ENCODE data around the gene COL20A1.
"Not testable (repeated sequence)": the region's sequence is repeated elsewhere in the genome, so short reads cannot be mapped to it uniquely, and the experiment has no call there.

The COL20A1 gene

DNA sequence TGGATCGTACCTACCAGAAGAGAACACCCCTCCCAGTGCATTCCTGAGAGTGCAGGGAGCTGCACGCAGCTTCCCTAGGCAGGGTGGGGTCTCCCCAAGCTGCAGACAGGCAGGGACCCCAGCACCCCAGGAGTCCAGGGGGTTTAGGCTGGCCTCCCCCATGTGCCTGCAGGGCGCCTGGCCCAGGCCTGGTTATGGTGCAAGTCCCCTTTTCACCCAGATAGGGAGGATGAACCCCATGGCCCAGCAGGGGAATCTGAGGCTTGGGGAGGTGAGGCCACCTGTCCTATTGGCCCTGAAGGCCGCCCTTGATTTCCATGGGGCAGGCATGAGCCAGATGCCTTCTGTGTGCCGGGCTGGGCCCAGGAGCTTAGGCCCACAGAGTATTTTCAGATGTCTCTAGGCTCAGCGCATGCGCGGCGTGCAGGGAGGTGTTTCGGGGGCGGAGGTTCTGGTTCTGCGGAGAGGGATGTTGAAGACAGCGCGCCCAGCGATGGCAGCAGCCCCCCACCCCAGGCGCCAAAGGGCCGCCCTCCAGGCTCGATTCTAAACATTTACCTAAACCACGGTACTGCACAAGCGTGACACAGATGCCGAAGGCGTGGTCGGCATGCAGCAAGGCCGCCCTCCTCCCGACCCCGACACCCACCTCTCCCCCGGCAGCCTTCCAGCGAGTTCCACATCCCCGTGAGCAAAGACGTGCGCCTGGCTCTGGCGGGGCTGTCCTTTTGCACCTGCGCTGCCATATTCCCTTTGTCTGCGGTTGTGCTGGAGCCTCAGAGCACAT, 29.4 kb downstream of the COL20A1 start:
- no peak for DNase-seq

GRCh38 chr20:63322933-63323273, 29.9 kb downstream of the COL20A1 start:
- DNase-seq: no peak

- DNase-seq: no peak
Observed at GRCh38 chr20:63323357-63323981, 30.5 kb downstream of the COL20A1 start.

DNA sequence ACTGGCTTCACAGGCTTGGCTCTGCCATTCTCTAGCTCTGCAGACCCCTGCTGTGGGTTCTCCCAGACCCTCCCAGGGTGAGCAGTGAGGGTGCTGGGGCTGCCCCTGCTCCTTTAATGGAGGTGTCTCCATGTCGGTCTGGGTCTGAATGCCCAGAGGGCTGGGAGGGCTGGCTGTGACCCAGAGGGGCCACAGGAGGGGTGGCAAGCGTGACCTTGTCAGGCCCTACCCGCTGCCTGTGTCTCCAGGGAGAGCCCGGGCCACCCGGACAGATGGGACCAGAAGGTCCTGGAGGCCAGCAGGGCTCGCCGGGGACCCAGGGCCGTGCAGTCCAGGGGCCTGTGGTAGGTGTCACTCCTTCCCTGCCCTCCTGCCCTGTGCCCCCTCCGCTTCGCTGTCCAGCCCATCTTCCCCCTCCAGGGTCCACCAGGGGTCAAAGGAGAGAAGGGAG, 32.1 kb downstream of the COL20A1 start:
- no peak for DNase-seq

- DNase-seq: no peak
Observed at GRCh38 chr20:63325554-63326313, 32.7 kb downstream of the COL20A1 start.

DNA sequence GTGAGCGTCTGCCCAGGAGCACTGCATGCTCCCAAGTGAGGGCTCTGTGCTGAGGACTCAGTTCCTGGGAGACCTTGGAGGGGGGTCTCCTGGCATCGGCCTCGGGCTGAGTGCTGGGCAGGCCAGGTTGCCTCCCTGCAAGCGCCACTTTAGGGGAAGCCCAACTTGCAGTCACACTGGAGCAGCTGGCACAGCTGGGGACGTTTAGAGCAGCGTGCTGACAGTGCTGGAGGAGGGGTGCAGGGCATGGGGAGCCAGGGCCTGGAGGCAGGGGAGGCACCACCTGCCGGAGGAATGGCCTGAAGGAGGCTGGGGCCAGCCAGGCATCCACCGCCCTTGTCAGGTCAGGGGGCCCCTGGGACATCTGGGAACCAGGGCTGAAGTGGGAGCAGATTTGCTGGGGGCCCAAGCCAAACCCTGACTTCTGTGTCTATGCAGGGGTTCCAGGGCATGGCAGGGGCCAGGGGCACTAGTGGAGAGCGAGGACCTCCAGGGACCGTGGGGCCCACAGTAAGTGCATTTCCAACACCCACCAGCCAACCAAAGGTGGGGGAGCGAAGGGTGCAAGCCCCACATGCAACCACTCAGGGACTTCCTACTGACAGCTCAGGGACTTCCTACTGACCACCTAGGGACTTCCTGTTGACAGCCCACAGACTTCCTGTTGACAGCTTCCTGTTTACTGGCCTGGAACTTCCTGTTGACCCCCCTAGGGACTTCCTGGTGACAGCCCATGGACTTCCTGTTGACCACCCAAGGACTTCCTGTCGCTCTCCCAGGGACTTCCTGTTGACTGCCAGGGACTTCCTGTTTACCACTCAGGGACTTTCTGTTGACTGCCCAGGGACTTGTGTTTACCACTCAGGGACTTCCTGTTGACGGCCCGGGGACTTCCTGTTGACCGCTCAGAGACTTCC, 33.6 kb downstream of the COL20A1 start:
- no peak for DNase-seq

DNA sequence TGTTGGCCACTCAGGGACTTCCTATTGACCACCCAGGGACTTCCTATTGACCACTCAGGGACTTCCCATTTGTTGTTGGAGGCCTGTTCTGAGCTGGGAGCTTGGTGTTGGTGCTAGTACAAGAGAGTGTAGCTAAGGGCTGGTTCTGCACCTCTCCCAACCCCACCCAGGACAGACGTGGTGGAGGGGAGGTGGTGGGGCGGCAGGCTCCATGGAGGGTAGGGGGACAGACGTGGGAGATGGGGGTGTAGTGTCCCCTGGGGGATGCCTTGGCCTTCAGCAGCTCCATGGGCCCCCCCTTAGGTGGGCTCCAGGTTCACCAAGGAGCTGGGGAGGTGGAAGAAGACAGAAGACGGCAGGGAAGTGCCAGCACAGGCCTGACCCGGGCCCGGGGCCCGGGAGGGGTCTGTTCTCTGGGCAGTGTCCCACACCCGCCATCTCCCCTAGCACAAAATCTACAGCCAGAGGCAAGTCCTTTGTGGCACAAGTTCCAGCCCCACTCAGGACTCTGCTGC, 34.3 kb downstream of the COL20A1 start:
- DNase-seq: no peak

DNA sequence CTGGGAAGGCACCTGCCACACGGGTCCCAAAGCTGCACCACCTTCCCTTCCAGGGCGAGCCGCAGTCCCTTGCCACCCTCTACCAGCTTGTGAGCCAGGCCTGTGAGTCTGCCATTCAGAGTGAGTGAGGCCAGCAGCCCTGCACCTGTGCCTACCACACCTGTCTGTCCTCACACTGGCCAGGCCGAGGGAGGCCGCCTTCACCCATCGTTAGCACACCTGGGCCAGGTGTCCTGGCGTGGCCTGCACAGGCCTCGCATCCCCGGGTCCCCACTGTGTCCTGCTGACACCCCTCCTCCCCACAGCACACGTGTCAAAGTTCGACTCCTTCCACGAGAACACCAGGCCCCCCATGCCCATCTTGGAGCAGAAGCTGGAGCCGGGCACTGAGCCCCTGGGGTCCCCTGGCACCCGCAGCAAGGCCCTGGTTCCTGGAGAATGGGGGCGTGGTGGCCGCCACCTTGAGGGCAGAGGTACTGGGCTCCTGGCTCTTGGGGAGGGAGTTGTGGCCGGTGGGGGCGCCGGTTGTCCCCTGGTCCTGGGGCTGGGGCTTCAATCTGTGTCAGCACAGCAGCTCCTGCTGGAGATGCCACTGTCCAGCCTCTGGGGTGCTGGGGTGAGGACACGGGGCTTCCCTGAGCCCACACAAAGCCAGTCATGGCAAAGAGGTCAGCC, 35.2 kb downstream of the COL20A1 start:
- DNase-seq: no peak

- DNase-seq: no peak
Observed at GRCh38 chr20:63328718-63329275, 35.8 kb downstream of the COL20A1 start.

DNA sequence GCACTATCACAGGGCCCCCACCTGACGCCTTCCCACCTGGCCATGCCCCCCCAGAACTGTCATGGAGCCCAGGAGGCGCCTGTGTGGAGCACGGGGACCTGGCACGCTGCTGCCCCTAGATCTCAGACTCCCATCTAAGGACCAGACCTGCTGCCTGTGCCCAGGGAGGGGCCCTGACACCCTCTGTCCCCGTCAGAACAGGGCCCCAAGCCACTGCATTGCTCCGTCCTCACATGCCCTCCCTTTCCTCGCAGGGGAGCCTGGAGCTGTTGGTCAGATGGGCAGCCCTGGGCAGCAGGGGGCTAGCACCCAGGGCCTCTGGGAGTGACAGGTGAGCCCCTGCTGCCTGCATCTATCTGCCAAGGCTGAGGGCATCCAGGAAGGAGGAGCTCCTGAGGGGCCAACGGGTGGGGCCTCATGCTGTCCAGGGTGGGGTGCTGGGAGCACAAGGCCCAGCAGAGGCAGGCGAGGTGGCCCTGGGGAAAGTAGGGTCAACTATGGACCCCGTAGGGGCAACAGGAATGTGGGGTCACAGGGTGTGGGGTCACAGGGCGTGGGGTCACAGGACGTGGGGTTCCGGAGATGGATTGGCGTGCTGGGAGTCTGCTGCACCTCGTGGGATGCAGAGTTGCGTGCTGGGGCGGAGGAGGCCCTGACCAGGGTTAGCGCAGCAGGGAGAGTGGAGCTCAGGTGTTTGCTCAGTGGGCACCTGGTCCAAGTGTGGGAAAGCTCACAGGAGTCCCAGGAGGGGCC, 36.5 kb downstream of the COL20A1 start:
- DNase-seq: no peak

GRCh38 chr20:63330084-63330760, 37.2 kb downstream of the COL20A1 start:
- DNase-seq: no peak

DNA sequence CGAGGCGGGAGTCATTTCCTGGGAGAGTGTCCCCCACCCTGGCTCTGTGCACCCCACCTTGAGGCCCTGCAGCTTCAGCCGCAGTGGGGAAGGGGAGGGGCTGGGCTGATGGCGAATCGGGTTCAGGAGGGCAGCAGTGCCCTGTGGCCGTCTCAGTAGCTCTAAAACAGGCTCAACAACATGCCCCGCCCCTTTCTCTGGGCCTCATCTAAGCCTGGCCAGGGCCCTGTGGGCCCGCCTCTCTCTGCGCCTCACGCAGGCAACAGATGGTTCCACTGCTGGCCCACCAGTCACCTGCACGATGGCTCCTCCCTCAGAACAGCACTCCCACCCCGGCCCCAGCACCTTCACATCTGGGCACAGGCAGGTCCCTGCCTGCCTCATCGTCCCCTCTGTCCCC, 38.0 kb downstream of the COL20A1 start:
- no peak for DNase-seq

- DNase-seq: no peak
Observed at GRCh38 chr20:63331741-63332400, 38.9 kb downstream of the COL20A1 start.

- DNase-seq: no peak
Observed at GRCh38 chr20:63332488-63333240, 39.7 kb downstream of the COL20A1 start.

GRCh38 chr20:63333241-63333836, 40.4 kb downstream of the COL20A1 start:
- no peak for DNase-seq

DNA sequence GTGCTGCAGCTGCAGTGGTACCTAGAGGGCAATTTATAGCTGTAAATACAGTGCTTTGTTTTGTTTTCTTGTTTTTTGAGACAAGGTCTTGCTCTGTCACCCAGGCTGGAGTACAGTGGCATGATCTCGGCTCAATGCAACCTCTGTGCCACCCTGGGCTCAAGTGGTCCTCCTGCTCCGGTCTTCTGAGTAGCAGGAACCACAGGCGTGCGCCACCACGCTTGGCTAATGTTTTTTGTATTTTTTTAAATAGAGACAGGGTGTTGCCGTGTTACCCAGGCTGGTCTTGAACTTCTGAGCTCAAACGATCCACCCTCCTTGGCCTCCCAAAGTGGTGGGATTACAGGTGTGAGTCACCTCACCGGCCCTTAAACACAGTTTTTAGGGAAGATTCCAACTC, 41.4 kb downstream of the COL20A1 start:
- DNase-seq: no peak

DNA sequence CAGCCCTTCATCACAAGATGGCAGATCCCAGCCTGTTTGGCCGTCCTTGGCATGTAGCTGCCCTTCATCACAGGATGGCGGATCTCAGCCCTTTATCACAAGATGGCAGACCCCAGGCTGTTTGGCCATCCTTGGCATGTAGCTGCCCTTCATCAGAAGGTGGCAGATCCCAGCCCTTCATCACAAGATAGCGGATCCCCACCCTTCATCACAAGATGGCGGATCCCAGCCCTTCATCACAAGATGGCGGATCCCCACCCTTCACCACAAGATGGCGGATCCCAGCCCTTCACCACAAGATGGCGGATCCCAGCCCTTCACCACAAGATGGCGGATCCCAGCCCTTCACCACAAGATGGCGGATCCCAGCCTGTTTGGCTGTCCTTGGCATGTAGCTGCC, 42.1 kb downstream of the COL20A1 start:
- DNase-seq: not testable (repeated sequence)

- no peak for DNase-seq
Observed at GRCh38 chr20:63335711-63336110, 42.7 kb downstream of the COL20A1 start.
